WI38 (cell line): ENCODE data around the gene DAPK1.

Experiments
- H3K4me3 ChIP-seq: 2 replicates; pipeline ENCODE4 v1.5.1; 2011; ENCODE audit warnings: low read depth, mild to moderate bottlenecking, control low read depth, low read length
- TF ChIP-seq, protein P1 (sequence below): IDR thresholded peaks from 2 replicates; pipeline ENCODE4 v1.5.1; 2012; ENCODE audit warnings: low read depth, mild to moderate bottlenecking, control low read depth, low read length

DAPK1 gene

DNA sequence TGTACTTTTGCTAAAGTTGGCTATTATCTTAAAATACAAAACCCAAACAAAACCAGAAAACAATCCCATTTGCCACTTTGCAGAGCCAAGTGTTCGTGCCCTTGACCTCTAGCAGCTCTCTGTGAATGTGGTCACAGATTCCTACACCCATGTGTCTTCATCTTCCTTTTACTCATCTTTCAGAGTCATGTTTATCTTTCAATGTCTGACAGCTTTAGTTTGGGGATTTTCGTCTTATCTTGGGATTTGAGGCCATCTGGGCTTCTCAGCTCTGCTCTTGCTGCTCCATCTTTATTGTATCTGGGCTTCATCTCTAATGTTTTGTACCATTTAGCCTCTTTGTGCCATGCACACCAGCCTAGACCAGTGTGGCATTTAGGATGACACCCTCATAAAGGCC lies 81.0 kb downstream of the DAPK1 start:
- TF ChIP-seq, protein P1, sequence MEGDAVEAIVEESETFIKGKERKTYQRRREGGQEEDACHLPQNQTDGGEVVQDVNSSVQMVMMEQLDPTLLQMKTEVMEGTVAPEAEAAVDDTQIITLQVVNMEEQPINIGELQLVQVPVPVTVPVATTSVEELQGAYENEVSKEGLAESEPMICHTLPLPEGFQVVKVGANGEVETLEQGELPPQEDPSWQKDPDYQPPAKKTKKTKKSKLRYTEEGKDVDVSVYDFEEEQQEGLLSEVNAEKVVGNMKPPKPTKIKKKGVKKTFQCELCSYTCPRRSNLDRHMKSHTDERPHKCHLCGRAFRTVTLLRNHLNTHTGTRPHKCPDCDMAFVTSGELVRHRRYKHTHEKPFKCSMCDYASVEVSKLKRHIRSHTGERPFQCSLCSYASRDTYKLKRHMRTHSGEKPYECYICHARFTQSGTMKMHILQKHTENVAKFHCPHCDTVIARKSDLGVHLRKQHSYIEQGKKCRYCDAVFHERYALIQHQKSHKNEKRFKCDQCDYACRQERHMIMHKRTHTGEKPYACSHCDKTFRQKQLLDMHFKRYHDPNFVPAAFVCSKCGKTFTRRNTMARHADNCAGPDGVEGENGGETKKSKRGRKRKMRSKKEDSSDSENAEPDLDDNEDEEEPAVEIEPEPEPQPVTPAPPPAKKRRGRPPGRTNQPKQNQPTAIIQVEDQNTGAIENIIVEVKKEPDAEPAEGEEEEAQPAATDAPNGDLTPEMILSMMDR = no peak
- no peak overlapping the region for H3K4me3 ChIP-seq

DNA sequence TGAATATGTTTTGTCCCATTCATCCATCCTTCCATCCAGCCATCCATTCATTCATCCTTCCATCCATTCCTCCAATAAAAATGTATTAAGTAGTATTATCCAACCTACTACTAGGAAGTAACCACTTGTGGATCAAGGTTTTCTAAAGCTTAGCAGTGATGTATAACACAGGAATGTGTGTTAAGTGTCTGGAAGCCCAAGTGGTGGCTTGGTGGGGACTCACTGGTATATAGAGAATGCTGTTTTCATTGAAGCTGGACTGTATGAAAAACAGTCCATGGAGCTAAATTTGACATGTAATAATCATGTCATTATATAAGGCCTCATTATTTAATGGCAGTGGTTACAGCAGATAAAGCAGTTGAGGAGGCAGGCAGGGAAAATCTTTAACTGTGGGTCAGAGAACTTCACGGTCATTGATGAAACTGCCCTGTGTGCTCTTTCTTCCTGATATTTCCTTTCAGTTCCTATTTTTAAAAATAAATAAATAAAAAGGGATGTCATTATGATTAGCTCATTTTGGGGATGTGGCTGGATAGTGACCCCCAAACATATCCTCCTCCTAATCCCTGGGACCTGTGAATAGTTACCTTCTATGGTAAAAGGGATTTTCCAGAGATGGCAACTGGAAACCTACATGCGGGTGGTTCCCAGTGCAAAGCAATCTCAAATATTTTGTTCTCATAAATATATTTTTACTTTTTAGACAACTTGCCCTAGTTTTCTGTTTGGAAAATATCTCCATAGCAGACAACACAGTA lies 82.3 kb downstream of the DAPK1 start:
- TF ChIP-seq, protein P1 = no peak
- H3K4me3 ChIP-seq = no peak overlapping the region

DNA sequence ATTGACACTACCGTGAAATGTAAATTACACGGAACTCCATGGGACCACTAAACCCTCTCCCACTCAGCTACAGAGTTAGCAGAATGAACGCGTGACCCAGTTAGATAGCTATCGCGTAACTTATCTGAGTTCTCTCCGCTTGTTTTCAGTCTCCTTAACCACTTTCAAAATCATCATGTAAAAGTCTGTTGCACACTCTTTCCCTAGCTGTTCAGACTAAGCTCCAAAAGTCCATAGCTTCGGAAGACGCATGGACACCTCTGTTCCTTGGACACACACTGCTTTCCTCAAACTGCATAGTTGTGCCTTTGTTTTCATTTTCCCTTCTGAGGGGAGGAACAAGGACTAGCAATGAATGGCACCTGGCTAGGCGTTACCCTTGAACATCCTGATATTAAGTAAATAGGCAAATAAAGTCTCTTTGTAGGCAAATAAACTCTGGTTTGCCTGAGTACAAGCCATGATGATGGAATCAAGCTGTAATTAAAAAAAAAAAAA lies 83.3 kb downstream of the DAPK1 start:
- TF ChIP-seq, protein P1 = no peak
- H3K4me3 ChIP-seq = no peak overlapping the region

DNA sequence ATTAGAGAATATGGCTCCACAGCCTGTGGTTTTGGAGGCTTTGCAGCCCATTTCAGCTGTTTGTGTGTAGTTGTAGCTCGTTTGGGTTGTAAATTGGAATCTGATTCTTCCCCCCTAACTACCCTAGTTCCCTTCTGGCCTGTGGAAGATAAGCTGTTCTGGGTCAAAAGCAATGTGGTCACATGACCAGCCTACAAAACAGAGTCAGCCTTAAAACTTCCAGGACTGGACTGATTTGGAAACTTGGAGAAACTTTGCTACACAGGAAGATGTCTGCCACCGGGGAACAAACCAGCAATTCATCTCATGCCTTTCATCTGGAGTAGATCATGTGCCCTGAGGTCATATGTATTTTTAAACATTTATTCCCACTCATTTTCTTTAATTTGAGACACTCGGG lies 83.8 kb downstream of the DAPK1 start:
- TF ChIP-seq, protein P1 = no peak
- no peak overlapping the region for H3K4me3 ChIP-seq

DNA sequence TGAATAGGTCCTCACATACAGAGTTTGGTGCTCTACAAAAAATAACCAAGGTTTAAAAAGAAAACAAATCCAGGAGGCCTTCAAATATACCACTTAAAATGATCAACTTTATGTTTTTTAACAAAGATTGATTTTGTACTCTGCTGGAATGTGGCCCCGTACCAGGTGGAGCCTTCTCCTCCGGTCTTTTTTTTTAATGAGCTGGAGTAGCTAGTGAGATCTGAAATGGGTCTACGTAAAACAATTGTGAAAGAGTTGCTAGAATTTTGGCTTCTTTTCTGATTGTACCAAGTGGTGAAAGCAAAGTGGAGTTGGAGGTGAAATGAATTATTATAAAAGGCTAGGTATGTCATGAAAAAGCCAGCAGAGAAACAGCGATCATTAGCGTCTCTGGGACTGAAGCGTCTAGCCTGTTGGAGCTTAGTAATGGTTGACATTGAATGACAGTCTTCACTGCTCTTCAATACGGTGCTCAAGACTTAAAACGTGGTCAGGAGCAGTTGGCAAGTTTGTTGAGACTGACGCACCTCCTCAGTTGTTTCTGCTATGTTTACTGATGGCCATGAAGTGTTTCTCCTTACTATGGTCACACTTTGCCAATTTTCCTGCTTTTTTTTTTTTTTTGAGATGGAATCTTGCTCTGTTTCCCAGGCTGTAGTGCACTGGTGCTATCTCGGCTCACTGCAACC lies 84.4 kb downstream of the DAPK1 start:
- TF ChIP-seq, protein P1 = no peak

DNA sequence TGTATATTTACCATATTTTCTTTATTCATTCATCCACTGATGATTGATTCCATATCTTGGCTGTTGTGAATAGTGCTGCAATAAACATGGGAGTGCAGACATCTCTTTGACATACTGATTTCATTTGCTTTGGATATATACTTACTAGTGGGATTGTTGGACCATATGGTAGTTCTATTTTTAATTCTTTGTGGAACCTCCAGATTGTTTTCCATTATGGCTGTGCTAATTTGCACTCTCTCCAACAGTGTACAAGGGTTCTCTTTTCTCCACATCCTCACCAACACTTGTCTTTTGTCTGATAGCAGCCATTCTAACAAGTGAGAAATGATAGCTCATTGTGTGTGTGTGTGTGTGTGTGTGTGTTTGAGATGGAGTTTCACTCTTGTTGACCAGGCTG lies 86.7 kb downstream of the DAPK1 start:
- H3K4me3 ChIP-seq = no peak overlapping the region
- TF ChIP-seq, protein P1 = no peak

More for the DNA sequence above, 84.4 kb downstream of the DAPK1 start:
- H3K4me3 ChIP-seq = no peak overlapping the region

DNA sequence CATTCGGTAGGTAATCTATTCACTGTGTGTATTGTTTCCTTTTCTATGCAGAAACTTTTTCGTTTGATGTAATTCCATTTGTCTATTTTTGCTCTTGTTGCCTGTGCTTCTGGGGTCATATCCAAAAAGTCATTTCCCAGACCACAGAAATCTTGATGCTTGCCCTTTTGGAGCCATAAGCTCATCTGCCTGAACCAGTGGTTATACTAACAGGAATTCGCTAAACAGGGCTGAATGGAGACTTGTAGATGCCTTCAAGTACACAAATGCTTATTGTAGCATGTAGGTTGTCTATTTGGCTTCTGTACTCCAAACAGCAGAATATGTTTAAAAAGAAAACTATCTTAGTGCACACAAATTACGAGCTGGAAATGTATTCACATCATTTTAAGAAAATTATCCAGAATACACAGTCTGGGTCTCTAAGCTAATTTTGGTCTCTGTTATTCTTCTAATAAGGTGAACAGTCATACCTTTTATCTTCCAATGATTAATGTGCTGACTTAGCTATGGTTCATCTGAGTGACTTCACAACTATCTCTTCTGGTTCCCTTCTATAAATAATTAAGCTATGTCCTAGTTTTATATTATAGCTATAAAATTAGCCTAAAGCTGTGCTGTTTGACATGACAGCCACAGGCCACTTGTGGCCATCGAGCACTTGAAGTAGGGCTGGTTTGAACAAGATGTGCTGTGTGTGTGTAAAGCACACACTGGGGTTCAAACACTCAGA lies 87.6 kb downstream of the DAPK1 start:
- H3K4me3 ChIP-seq = no peak overlapping the region
- TF ChIP-seq, protein P1 = no peak
